GDM1 (cell line): ENCODE results near the gene LIN7A.

Experiments
- DNase-seq: peaks from one replicate; lab custom pipeline; 2025; lab: John Stamatoyannopoulos, UW

Gene LIN7A

DNA sequence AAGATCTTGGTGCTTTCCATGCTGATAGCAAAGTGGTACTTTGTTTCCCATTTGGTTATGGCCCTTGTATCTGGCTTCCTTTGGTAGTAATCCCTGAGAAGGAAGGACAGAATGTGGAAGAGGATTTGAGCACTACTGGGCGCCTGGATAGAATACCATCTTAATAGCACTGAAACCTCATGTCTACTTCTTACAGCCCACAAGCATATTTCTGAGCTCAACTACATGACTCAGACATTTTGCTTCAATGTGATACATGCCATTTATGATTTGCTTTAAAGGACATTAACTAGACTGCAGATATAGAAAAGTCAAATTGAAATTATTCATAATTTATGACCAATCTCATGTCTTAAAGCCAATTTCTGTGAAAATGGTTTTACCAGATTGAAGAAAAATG lies 80.4 kb downstream of the LIN7A start:
- DNase-seq = no peak

DNA sequence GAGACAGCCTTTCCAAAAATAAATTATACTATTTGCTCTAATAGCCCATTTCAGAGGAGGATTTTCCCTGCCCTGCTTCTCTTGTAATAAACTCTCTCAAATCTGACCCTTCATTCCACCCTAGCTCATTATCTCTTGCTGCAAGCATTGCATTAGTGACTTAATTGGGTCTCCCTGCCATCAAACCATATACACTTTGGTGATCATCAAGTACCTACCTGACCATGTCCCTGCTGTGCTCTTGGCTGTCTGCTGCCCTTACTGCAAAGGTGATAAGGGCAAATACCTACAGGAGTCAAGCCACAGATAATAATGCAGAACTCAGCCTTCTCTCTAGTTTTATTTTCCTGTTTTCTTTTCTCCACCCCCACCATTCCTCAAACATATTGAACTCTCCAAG lies 88.4 kb downstream of the LIN7A start:
- no peak for DNase-seq

- no peak for DNase-seq
These were observed 88.9 kb downstream of the LIN7A start for GRCh38 chr12:80848858-80849257.

- DNase-seq = no peak
These were observed 90.2 kb downstream of the LIN7A start for GRCh38 chr12:80847575-80847974.

DNA sequence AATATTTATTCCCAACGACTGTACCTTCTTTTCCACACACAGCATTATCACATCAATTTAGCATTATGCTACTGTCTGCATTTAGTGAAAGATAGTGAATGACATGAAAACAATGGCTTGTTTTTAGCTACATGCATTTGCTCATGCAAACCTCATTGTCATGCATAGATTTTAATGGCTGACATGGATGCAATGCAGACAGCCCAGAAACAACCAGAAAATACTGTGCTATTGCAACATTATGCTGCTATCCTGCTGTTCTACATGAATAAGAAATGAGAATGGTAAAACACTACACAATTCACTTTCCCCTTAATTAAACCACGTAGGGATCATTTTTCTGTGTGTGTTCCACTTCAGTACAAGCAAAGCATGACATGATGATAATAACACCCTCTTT lies 90.8 kb downstream of the LIN7A start:
- no peak for DNase-seq

DNA sequence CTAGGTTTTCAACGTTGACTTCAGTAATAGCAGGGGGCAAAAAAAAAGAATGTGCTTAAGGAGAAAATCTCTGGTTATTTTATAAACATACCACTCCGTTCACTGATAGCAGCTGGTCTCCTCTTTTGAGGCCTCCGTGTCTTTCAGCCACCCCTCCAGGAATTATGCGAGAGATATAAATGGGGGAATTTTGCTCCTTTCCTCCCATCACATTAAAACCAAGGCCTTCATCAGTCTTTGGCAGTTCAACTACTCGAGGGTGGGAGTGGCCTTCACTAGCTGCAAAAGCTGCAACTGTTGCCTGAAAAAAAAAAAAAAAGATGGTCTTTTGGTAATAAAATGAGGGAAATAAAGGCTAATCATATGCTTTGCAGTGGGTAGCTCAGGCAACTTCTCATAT lies 92.1 kb downstream of the LIN7A start:
- DNase-seq = no peak

DNA sequence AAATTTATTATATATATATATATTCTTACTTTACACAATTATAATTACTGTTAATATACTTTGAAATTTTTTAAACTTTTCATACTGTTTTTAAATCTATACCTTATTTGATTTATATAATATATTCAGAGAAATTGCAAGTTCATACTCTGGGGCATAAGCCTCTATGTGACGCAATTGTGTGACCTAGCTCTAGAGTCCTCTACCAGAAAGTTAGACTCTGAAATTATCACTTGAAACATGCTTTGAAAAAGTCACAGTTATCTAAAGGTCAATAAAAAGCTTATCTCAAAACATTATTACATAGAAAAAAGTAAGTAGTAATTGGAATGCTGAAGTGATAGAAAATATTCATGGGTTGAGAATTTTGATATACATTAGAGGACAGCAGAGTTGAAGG lies 93.8 kb downstream of the LIN7A start:
- no peak for DNase-seq

- no peak for DNase-seq
These were observed 99.0 kb downstream of the LIN7A start for GRCh38 chr12:80838708-80839107.

DNA sequence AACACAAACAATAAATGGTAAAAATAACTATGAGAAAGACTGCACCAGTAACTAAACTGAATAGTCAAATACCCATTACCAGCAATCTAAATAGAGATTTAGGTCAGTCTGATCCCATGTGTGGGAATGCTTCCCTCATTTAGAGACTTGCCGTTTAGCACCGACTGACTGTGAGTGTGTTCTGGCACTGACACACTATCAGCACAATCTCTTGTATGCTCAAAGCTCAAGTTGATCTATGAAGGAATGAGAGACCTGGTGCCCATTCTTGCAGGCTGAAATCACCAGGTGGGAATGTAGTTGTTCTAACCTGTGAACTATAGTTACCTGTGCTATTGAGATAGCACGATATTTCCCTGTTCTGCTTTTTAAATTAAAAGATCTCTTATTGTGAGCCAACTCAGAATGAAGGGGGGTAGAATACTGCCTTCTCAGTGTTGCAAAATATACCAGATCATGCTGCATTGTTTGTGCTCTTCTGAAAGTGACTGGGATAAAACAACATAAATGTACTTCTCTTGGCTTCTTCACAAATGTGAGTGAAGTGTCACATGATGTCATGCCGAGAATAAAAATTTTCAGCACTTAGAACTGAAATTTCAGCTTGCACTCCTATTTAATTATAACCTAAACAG lies 99.6 kb downstream of the LIN7A start:
- DNase-seq = no peak

DNA sequence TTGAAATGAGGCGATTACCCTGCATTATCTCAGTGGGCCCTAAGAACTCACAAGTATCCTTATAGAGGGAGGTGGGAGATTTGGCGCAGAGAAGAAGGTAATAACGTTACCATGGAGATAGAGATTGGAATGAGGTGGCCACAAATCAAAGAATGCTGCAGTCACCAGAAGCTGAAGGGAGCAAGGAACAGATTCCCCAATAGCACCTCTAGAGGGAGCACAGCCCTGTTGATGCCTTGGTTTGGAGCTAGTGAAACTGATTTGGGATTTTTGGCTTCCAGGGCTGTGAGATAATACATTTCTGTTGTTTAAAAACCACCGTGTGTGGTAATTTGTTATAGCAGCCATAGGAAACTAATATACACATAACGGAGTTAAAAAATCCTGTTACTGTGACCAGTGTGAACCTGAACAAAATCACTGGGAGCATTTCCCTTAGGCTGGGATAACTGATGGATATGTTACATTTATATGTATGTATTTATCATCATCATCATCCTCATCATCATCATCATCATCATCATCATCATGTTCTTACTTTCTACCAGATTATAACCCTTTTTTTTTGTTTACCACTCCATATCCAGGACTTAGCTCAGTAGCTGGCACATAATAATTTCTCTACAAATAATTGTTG lies 100.3 kb downstream of the LIN7A start:
- no peak for DNase-seq

DNA sequence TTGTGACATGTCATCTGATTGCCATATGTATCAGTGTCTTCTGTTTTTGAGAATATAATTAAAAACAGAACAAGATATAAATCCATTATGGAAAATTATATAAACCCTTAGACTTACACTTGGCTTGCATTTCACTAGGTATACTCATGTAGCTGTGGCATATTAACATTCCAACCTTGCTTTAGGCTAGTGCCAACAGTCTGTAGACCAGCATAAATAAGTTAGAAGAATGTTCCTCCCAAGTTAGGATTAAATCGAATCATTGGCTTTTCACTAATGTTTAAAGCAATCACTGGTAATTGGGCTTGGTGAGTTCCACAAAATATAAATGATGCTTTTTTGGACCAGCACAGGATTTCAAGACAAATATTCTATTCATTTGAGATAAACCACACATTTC lies 103.0 kb downstream of the LIN7A start:
- DNase-seq = no peak

DNA sequence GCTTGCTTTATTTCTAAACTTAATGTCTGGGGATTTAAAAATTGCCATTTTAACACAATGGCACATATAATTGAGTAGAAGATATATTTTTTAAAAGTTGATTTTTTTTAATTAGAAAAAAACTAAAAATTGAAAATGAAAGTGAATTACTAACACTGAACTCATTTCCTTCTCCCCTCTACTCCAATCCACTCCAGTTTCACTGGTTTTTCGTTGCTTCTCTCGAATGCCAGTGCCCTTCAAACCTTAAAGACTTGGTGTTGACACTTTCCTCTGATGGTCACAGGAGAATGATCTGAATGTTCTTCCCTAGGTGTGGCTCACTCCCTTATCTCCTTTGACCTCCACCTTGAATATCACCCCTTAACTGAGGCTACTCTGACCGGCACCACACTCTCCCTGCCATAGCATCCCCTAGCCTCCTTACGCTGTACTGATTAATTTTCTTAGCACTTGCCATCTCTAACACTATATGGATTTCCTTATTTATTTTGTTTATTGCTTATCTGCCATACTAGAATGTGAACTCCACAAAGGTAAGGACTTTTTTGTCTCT lies 107.1 kb downstream of the LIN7A start:
- DNase-seq = no peak

GRCh38 chr12:80829767-80830166 lies 108.0 kb downstream of the LIN7A start:
- no peak for DNase-seq

GRCh38 chr12:80825506-80825905 lies 112.2 kb downstream of the LIN7A start:
- DNase-seq = no peak

DNA sequence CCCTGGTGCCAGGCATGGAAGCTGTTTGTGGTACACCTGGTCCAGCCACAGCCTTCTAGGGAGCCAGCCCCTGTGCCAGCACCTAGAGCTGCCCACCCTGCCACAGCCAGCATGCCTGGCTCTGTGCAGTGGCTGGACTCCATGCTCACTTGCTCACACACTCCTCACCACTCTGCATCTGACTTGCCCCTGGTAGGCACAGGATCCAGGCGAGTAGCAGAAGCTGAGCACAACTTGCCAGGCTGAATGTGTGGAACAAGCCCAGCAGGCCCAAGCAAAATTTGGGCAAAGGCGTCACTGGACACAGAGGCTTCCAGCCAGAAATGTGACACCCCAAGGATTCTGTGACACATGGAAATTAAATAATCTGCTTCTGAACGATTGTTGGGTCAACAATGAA lies 114.3 kb downstream of the LIN7A start:
- DNase-seq = no peak

GRCh38 chr12:80821513-80822000 lies 116.2 kb downstream of the LIN7A start:
- no peak for DNase-seq

- no peak for DNase-seq
These were observed 118.9 kb downstream of the LIN7A start for GRCh38 chr12:80818878-80819277.

DNA sequence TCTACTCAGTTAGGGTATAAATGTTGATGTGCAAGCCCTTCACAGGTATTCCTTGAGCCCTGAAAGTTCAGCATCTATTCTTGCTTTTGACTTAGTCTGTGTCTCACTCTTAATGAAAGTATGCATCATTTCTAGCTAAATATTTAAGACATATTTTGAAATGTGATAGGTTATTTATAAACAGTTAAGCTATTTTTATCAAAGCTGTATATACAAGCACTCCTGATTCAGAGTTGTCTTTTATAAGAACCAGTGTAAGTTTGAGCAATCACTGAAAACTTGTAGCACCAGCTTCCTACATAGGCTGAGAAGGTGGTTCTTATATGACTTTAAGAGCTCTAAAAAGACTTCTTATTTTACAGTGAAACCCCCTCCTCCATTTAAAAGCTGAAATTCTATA lies 122.4 kb downstream of the LIN7A start:
- no peak for DNase-seq

GRCh38 chr12:80814453-80814852 lies 123.3 kb downstream of the LIN7A start:
- DNase-seq = no peak

- DNase-seq = no peak
These were observed 123.9 kb downstream of the LIN7A start for GRCh38 chr12:80813820-80814219.

- no peak for DNase-seq
These were observed 125.6 kb downstream of the LIN7A start for GRCh38 chr12:80811957-80812708.

DNA sequence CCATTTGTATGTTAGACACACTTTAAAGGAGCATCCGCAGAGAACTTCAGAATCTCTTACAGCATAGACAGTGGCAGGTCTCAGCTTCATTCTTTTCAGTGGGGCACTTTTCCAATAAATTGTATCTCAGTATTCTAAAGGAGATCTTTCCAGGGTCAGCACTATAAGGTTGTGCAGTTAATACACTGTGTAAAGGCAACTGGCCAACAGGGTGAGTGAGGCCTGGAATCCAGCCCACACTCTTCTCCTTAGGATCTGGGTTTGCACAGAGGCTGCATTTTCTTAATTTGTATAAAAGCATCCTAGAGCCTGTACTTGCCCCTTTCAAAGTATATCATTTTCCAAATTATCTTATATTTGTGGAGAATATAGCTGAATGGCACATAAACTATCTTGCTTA lies 126.9 kb downstream of the LIN7A start:
- no peak for DNase-seq
